ENCODE results near the gene ASTN1. TPM values are rescaled to one million over a fixed set of nuclear protein-coding genes. Genes with fewer than 3 reads are reported as not detected.
A peak's percentile ranks its signal among the peaks of the same experiment; 100 is the strongest.

ASTN1 gene
- 0.42 TPM for total RNA-seq (2021; ENCODE audit: unreplicated experiment)
- polyA plus RNA-seq (2012) = 0.24 and 0.35 TPM in 2 replicates
- Bru-seq, nascent RNA = percentile 16 among the genes with signal in this experiment
- BruChase-seq, experiment 1, labeled RNA remaining after a 6-hour chase = percentile 11 among the genes with signal in this experiment
- BruChase-seq, experiment 2, labeled RNA remaining after a 2-hour chase = percentile 15 among the genes with signal in this experiment
- long read RNA-seq, partial matches to known transcripts = 0 of 1 reads
- long read RNA-seq, other reads (novel, unspliced or antisense) = 1 of 1 reads

- Histone ChIP-seq H3K27ac (ENCODE audit: low read depth, low read length) (no peak within 1 kb of the TSS), H3K9ac (ENCODE audit: low read length) (no peak within 1 kb of the TSS), H3K79me2 (ENCODE audit: insufficient read depth, low read length) (no peaks in the 10 kb centered on the region), H3K27me3 (ENCODE audit: insufficient read depth, low read length) (peaks cover 12% of the 10 kb centered on the region; the same call in 1 of the 2 replicates), H3K4me1 (ENCODE audit: control insufficient read depth in 1 of 2, insufficient read depth in 2 of 2, low read length in 2 of 2) (no peaks in the 10 kb centered on the region), H2AFZ (ENCODE audit: low read depth, low read length, poor library complexity, severe bottlenecking) (no peak within 1 kb of the TSS), H4K20me1 (ENCODE audit: insufficient read depth) (no peaks in the 10 kb centered on the region), H3K4me3 (replicated peaks in 1 of 2; ENCODE audit: low read depth in 1 of 2, low read length in 2 of 2) (no peak within 1 kb of the TSS), H3K4me2 (ENCODE audit: low read length) (no peak within 1 kb of the TSS), H3K9me3 (ENCODE audit: control insufficient read depth in 1 of 2, insufficient read depth in 1 of 2, low read depth in 1 of 2, low read length in 2 of 2) (no peaks in the 10 kb centered on the region), H3K9me2 (ENCODE audit: insufficient read depth) (no peaks in the 10 kb centered on the region), H3K36me3 (ENCODE audit: control insufficient read depth in 1 of 2, insufficient read depth in 2 of 2, low read length in 2 of 2) (no peaks in the 10 kb centered on the region)
- BruUV-seq (replicated peaks) = no TSS peak
- ChIA-PET CTCF (interaction anchor here (1.2 kb wide), 1 partner anchor 17 kb away, joined by 4 read pairs; no protein-coding TSS in a partner anchor), RAD21 (ENCODE audit: low non-redundant PET in 1 of 2, low total read pairs in 2 of 2, uncharacterized antibody in 2 of 2, unreplicated experiment in 2 of 2) (no interaction called here), POLR2A (no interaction called here)
- no peak for TF ChIP-seq YY1 (IDR thresholded peaks at IDR 0.05; ENCODE audit: extremely low read depth, insufficient replicate concordance, low read depth, low read length)
- no peak for TF ChIP-seq POLR2A (IDR thresholded peaks at IDR 0.05; ENCODE audit: borderline replicate concordance, extremely low read depth, insufficient read depth, insufficient read length)
- no peak for TF ChIP-seq CTCF (IDR thresholded peaks at IDR 0.05 in 2 of 3, conservative IDR thresholded peaks at IDR 0.05 in 1 of 3; ENCODE audit: borderline replicate concordance in 1 of 3, insufficient read depth in 1 of 3, low read depth in 2 of 3, low read length in 2 of 3)
- TF ChIP-seq EGR1 (IDR thresholded peaks at IDR 0.05; ENCODE audit: low read depth) = no peak
- ATAC-seq = no peak
- DNase-seq (ENCODE audit: low read depth, low spot score) = no peak
- intact Hi-C loops (cut with micrococcal nuclease) = no loop called here
Measured at GRCh38 chr1:177164380-177165068, at the start of gene ASTN1. Gene ASTN1, minus strand, starts transcription at chr1:177164712. Its CDS starts 36 bp downstream, at chr1:177164676.

GRCh38 chr1:177211231-177211630, 46.7 kb upstream of the ASTN1 start:
- ATAC-seq (no peak), DNase-seq (ENCODE audit: low read depth, low spot score) (no peak)
- Histone ChIP-seq H3K27me3 (ENCODE audit: insufficient read depth, low read length) (no peaks in the 10 kb centered on the region), H2AFZ (ENCODE audit: low read depth, low read length, poor library complexity, severe bottlenecking) (no peak overlapping the region), H3K9me2 (ENCODE audit: insufficient read depth) (no peaks in the 10 kb centered on the region), H3K9ac (ENCODE audit: low read length) (no peak overlapping the region), H3K4me3 (replicated peaks in 1 of 2; ENCODE audit: low read depth in 1 of 2, low read length in 2 of 2) (no peak overlapping the region), H3K79me2 (ENCODE audit: insufficient read depth, low read length) (no peaks in the 10 kb centered on the region), H3K4me1 (ENCODE audit: control insufficient read depth in 1 of 2, insufficient read depth in 2 of 2, low read length in 2 of 2) (no peaks in the 10 kb centered on the region), H3K36me3 (ENCODE audit: control insufficient read depth in 1 of 2, insufficient read depth in 2 of 2, low read length in 2 of 2) (no peaks in the 10 kb centered on the region), H3K27ac (ENCODE audit: low read depth, low read length) (no peak overlapping the region), H4K20me1 (ENCODE audit: insufficient read depth) (no peaks in the 10 kb centered on the region), H3K4me2 (ENCODE audit: low read length) (no peak overlapping the region), H3K9me3 (ENCODE audit: control insufficient read depth in 1 of 2, insufficient read depth in 1 of 2, low read depth in 1 of 2, low read length in 2 of 2) (no peaks in the 10 kb centered on the region)
- ChIA-PET POLR2A (no interaction called here), CTCF (no interaction called here), RAD21 (ENCODE audit: low non-redundant PET in 1 of 2, low total read pairs in 2 of 2, uncharacterized antibody in 2 of 2, unreplicated experiment in 2 of 2) (no interaction called here)
- intact Hi-C loops (cut with micrococcal nuclease) = no loop called here
- no peak for TF ChIP-seq ZFX (IDR thresholded peaks at IDR 0.05)
- TF ChIP-seq POLR2A (IDR thresholded peaks at IDR 0.05; ENCODE audit: borderline replicate concordance, extremely low read depth, insufficient read depth, insufficient read length) = no peak
- TF ChIP-seq SP1 (IDR thresholded peaks at IDR 0.05; ENCODE audit: low read depth) = no peak
- no peak for TF ChIP-seq EGR1 (IDR thresholded peaks at IDR 0.05; ENCODE audit: low read depth)
- TF ChIP-seq RAD21 (IDR thresholded peaks at IDR 0.05; ENCODE audit: low read depth) = no peak
- no peak for TF ChIP-seq JUND (IDR thresholded peaks at IDR 0.05)
- no peak for TF ChIP-seq TCF7L2 (IDR thresholded peaks at IDR 0.05; ENCODE audit: borderline replicate concordance, extremely low read depth, insufficient read depth, insufficient read length)
- no peak for TF ChIP-seq MAX (IDR thresholded peaks at IDR 0.05)
- TF ChIP-seq CEBPB (IDR thresholded peaks at IDR 0.05; ENCODE audit: low read depth) = no peak
- TF ChIP-seq SRF (IDR thresholded peaks at IDR 0.05; ENCODE audit: low read depth) = no peak
- TF ChIP-seq YY1 (IDR thresholded peaks at IDR 0.05; ENCODE audit: extremely low read depth, insufficient replicate concordance, low read depth, low read length) = no peak
- no peak for TF ChIP-seq FOSL1 (IDR thresholded peaks at IDR 0.05; ENCODE audit: low read depth)
- BruUV-seq (replicated peaks) = no TSS peak

Data from HCT116 (cell line).